SKM-1 (cell line): ENCODE data around the gene SLC9A8.
A peak's percentile ranks its signal among the peaks of the same experiment; 100 is the strongest.

Source experiments
- DNase-seq: peaks from one replicate; lab custom pipeline; 2025; ENCODE audit not compliant: unreplicated experiment; lab: John Stamatoyannopoulos, UW

SLC9A8 gene

GRCh38 chr20:49813305-49813974 lies 812 bp downstream of the SLC9A8 start:
- no peak for DNase-seq

GRCh38 chr20:49814057-49814694 lies 1.5 kb downstream of the SLC9A8 start:
- no peak for DNase-seq

GRCh38 chr20:49818816-49819215 lies 6.2 kb downstream of the SLC9A8 start:
- no peak for DNase-seq

- no peak for DNase-seq
These were observed 7.1 kb downstream of the SLC9A8 start for GRCh38 chr20:49819702-49820101.

- no peak for DNase-seq
These were observed 8.8 kb downstream of the SLC9A8 start for GRCh38 chr20:49821381-49821780.

- no peak for DNase-seq
These were observed 9.3 kb downstream of the SLC9A8 start for GRCh38 chr20:49821870-49822331.

- no peak for DNase-seq
These were observed 10.7 kb downstream of the SLC9A8 start for GRCh38 chr20:49823152-49823847.

GRCh38 chr20:49824206-49824605 lies 11.6 kb downstream of the SLC9A8 start:
- DNase-seq: no peak

- no peak for DNase-seq
These were observed 12.9 kb downstream of the SLC9A8 start for GRCh38 chr20:49825521-49826033.

- no peak for DNase-seq
These were observed 18.6 kb downstream of the SLC9A8 start for GRCh38 chr20:49831022-49831769.

GRCh38 chr20:49831770-49832631 lies 19.4 kb downstream of the SLC9A8 start:
- no peak for DNase-seq

- DNase-seq: no peak
These were observed 20.2 kb downstream of the SLC9A8 start for GRCh38 chr20:49832632-49833327.

- DNase-seq: no peak
These were observed 20.9 kb downstream of the SLC9A8 start for GRCh38 chr20:49833483-49833882.

GRCh38 chr20:49835031-49835430 lies 22.4 kb downstream of the SLC9A8 start:
- no peak for DNase-seq

- DNase-seq: no peak
These were observed 25.9 kb downstream of the SLC9A8 start for GRCh38 chr20:49838546-49838945.

GRCh38 chr20:49843139-49843538 lies 30.5 kb downstream of the SLC9A8 start:
- DNase-seq: no peak

GRCh38 chr20:49843770-49844380 lies 31.2 kb downstream of the SLC9A8 start:
- no peak for DNase-seq

- no peak for DNase-seq
These were observed 32.4 kb downstream of the SLC9A8 start for GRCh38 chr20:49845060-49845459.

- DNase-seq: peak; percentile 48
These were observed 33.7 kb downstream of the SLC9A8 start for GRCh38 chr20:49846206-49846807.
